HepG2 (cell line): ENCODE results near the gene ARL16. TPM values are rescaled to one million over a fixed set of nuclear protein-coding genes. Genes with fewer than 3 reads are reported as not detected.

Experiments used
- DMAP1 ChIP-seq: IDR thresholded peaks from 2 replicates; pipeline ENCODE4 v1.6.1; 2016
- EEA1 ChIP-seq: sonication (generic); formaldehyde crosslinking; IDR thresholded peaks from 2 replicates; pipeline ENCODE4 v1.5.1; 2020; ENCODE audit warnings: mild to moderate bottlenecking, missing genetic modification reagents, borderline replicate concordance
- EZH2 ChIP-seq: conservative IDR thresholded peaks from 2 replicates; pipeline ENCODE4 v1.6.1; 2012; ENCODE audit warnings: mild to moderate bottlenecking, low read depth, low read length, moderate library complexity
- GATA4 ChIP-seq: sonication (generic); IDR thresholded peaks from 2 replicates; pipeline ENCODE4 v1.6.1; 2016; ENCODE audit warnings: antibody characterized with exemption, low read depth, borderline replicate concordance
- HDAC2 ChIP-seq: sonication (generic); formaldehyde crosslinking; IDR thresholded peaks from 2 replicates; pipeline ENCODE4 v1.4.0; 2020; ENCODE audit warnings: missing genetic modification reagents
- HMGA1 ChIP-seq: sonication (generic); formaldehyde crosslinking; conservative IDR thresholded peaks from 2 replicates; pipeline ENCODE4 v1.4.0; 2020; ENCODE audit warnings: missing genetic modification reagents
- ISL2 ChIP-seq: sonication (generic); formaldehyde crosslinking; IDR thresholded peaks from 2 replicates; pipeline ENCODE4 v1.5.0; 2020; ENCODE audit warnings: missing genetic modification reagents
- ISX ChIP-seq: sonication (generic); formaldehyde crosslinking; conservative IDR thresholded peaks from 2 replicates; pipeline ENCODE4 v1.5.0; 2020; ENCODE audit warnings: missing genetic modification reagents
- PAX8 ChIP-seq: sonication (generic); formaldehyde crosslinking; IDR thresholded peaks from 2 replicates; pipeline ENCODE4 v1.8.0; 2022; ENCODE audit warnings: mild to moderate bottlenecking, missing genetic modification reagents, borderline replicate concordance
- RARA ChIP-seq: IDR thresholded peaks from 2 replicates; pipeline ENCODE4 v1.6.1; 2016; ENCODE audit warnings: missing genetic modification reagents, missing compliant biosample characterization
- SP4 ChIP-seq: sonication (generic); formaldehyde crosslinking; IDR thresholded peaks from 2 replicates; pipeline ENCODE4 v1.8.1; 2023; ENCODE audit warnings: mild to moderate bottlenecking, missing genetic modification reagents
- TOE1 ChIP-seq: sonication (generic); formaldehyde crosslinking; IDR thresholded peaks from 2 replicates; pipeline ENCODE4 v1.4.0; 2020; ENCODE audit warnings: mild to moderate bottlenecking, missing genetic modification reagents
- TOPORS ChIP-seq: sonication (generic); formaldehyde crosslinking; IDR thresholded peaks from 2 replicates; pipeline ENCODE4 v1.8.0; 2023; ENCODE audit warnings: mild to moderate bottlenecking, missing genetic modification reagents
- ZNF326 ChIP-seq: sonication (generic); formaldehyde crosslinking; IDR thresholded peaks from 2 replicates; pipeline ENCODE4 v1.4.0; 2020; ENCODE audit warnings: missing genetic modification reagents, borderline replicate concordance
- ZNF562 ChIP-seq: sonication (generic); formaldehyde crosslinking; IDR thresholded peaks from 2 replicates; pipeline ENCODE4 v1.8.0; 2022; ENCODE audit warnings: missing genetic modification reagents, borderline replicate concordance
- ZNF816 ChIP-seq: sonication (generic); formaldehyde crosslinking; IDR thresholded peaks from 2 replicates; pipeline ENCODE4 v1.8.0; 2022; ENCODE audit warnings: missing genetic modification reagents, mild to moderate bottlenecking, borderline replicate concordance
- ZSCAN30 ChIP-seq: sonication (generic); formaldehyde crosslinking; IDR thresholded peaks from 2 replicates; pipeline ENCODE4 v1.5.0; 2020; ENCODE audit warnings: mild to moderate bottlenecking, missing genetic modification reagents
- polyA plus RNA-seq, 8 experiments: library from polyadenylated mRNA; depleted of rRNA in 3 of 8; stranded (reverse) in 7 of 8; unstranded in 1 of 8; fragments of >200 nt; fragmentation: Illumina TruSeq in 4 of 8; extraction: Trizol in 4 of 8; gene quantifications; 2 replicates each; pipeline versions ENCODE4 v1.2.1 to v1.2.3, GENCODE V29; 2011 to 2016; ENCODE audit warnings: low read depth in 4 of 8, missing spikeins in 1 of 8, mixed read lengths in 1 of 8; ENCODE audit not compliant: insufficient read depth in 1 of 8
- total RNA-seq, 5 experiments: library from RNA; depleted of rRNA; stranded (reverse); fragments of >200 nt; fragmentation: Illumina TruSeq; extraction: Trizol; gene quantifications; 2 replicates each; pipeline ENCODE4 v1.2.3, GENCODE V29; 2016; ENCODE audit warnings: low read depth in 1 of 5
- TF ChIP-seq, protein P1 (sequence below): sonication (generic); formaldehyde crosslinking; IDR thresholded peaks from 2 replicates; pipeline ENCODE4 v1.4.0; 2020; ENCODE audit warnings: mild to moderate bottlenecking, low read depth, missing genetic modification reagents
- TF ChIP-seq, protein P2 (sequence below): sonication (generic); formaldehyde crosslinking; IDR thresholded peaks from 2 replicates; pipeline ENCODE4 v1.5.0; 2020; ENCODE audit warnings: missing genetic modification reagents
- TF ChIP-seq, protein P3 (sequence below): IDR thresholded peaks from 2 replicates; pipeline ENCODE4 v1.6.1; 2016; ENCODE audit warnings: missing biosample characterization, missing genetic modification reagents, low read depth
- TF ChIP-seq, protein P4 (sequence below): sonication (generic); formaldehyde crosslinking; IDR thresholded peaks from 2 replicates; pipeline ENCODE4 v1.5.1; 2020; ENCODE audit warnings: missing genetic modification reagents, mild to moderate bottlenecking, borderline replicate concordance
- TF ChIP-seq, protein P5 (sequence below): sonication (generic); formaldehyde crosslinking; IDR thresholded peaks from 2 replicates; pipeline ENCODE4 v1.9.0; 2021; ENCODE audit warnings: missing genetic modification reagents, mild to moderate bottlenecking, borderline replicate concordance
- TF ChIP-seq, protein P6 (sequence below): sonication (generic); formaldehyde crosslinking; IDR thresholded peaks from 2 replicates; pipeline ENCODE4 v1.5.0; 2020; ENCODE audit warnings: missing genetic modification reagents

Gene ARL16
- total and polyA plus RNA-seq, 2 of the 13 experiments (the other 11 are each of a cell fraction or from before 2014, with no cell fraction given): 20.8 to 30.8 TPM

DNA sequence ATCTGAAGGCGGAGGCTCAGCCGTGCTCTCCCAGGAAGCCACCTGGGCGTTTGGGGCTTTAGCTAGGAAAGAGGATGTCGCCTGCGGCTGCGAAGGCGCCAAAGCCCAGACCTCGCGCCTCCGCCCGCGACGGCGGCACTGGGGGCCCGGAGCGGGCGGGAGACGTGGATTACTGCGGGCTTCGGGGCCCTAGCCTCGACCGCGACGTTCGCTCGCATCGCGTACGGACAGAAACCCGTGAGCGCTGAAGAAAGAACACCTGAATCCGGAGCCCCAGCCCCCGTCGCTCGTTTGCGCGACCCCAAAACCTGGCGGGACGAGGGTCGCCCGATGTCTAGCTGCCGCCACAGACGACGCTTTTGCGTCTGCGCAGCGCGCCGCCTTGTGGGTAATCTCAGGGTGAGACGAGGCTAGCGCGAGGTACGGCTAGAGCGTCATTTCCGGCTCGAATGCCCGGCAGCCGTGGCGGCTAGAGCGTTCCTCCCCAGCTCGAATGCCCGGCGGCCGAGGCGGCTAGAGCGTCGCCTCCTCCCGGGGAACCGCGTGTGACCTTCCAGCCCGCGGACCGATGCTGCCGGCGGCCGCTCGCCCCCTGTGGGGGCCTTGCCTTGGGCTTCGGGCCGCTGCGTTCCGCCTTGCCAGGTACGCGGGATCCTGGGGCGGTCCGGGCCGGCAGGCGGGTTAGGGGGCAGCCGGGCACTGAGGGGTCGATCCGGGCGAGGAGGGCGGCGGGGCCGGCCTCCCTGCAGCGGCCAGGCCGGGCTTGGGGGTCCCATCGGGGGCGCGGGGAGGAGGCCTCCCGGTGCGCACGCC lies 19.5 kb upstream of the ARL16 start, which contains the start of gene MRPL12 (continued):
- TF ChIP-seq, protein P1, sequence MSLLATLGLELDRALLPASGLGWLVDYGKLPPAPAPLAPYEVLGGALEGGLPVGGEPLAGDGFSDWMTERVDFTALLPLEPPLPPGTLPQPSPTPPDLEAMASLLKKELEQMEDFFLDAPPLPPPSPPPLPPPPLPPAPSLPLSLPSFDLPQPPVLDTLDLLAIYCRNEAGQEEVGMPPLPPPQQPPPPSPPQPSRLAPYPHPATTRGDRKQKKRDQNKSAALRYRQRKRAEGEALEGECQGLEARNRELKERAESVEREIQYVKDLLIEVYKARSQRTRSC (CRISPR knock-in tag): peak; percentile 93; the same call in 1 of the 2 replicates
- TF ChIP-seq TOE1 (CRISPR knock-in tag) (peak; percentile 88; the same call in 1 of the 2 replicates), SP4 (CRISPR knock-in tag) (peak; percentile 81), EZH2 (no peak), GATA4 (peak; percentile 62; the same call in 1 of the 2 replicates), DMAP1 (CRISPR knock-in tag) (peak; percentile 98), ZNF816 (CRISPR knock-in tag) (peak; percentile 68; the same call in 1 of the 2 replicates), ZNF326 (CRISPR knock-in tag) (no peak), TOPORS (CRISPR knock-in tag) (peak; percentile 79; the same call in 1 of the 2 replicates), PAX8 (CRISPR knock-in tag) (peak; percentile 75; the same call in 1 of the 2 replicates), HDAC2 (CRISPR knock-in tag) (peak; percentile 92), EEA1 (no peak; the same call in 1 of the 2 replicates), ISX (CRISPR knock-in tag) (no peak), ISL2 (CRISPR knock-in tag) (peak; percentile 45), RARA (peak; percentile 62), ZSCAN30 (CRISPR knock-in tag) (0 out of 2 replicates have a peak, but pooled peaks have one; percentile 57), HMGA1 (CRISPR knock-in tag) (no peak), ZNF562 (peak; percentile 14; the same call in 1 of the 2 replicates)
- TF ChIP-seq, protein P2, sequence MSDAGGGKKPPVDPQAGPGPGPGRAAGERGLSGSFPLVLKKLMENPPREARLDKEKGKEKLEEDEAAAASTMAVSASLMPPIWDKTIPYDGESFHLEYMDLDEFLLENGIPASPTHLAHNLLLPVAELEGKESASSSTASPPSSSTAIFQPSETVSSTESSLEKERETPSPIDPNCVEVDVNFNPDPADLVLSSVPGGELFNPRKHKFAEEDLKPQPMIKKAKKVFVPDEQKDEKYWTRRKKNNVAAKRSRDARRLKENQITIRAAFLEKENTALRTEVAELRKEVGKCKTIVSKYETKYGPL (CRISPR knock-in tag): peak; percentile 33; the same call in 1 of the 2 replicates
- TF ChIP-seq, protein P3, sequence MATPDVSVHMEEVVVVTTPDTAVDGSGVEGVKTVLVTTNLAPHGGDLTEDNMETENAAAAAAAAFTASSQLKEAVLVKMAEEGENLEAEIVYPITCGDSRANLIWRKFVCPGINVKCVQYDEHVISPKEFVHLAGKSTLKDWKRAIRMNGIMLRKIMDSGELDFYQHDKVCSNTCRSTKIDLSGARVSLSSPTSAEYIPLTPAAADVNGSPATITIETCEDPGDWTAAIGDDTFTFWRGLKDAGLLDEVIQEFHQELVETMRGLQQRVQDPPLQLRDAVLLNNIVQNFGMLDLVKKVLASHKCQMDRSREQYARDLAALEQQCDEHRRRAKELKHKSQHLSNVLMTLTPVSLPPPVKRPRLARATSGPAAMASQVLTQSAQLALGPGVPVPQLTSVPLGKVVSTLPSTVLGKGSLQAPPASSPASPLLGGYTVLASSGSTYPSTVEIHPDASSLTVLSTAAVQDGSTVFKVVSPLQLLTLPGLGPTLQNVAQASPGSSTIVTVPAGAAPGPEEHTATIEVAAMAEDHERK: peak; percentile 67
- TF ChIP-seq, protein P4, sequence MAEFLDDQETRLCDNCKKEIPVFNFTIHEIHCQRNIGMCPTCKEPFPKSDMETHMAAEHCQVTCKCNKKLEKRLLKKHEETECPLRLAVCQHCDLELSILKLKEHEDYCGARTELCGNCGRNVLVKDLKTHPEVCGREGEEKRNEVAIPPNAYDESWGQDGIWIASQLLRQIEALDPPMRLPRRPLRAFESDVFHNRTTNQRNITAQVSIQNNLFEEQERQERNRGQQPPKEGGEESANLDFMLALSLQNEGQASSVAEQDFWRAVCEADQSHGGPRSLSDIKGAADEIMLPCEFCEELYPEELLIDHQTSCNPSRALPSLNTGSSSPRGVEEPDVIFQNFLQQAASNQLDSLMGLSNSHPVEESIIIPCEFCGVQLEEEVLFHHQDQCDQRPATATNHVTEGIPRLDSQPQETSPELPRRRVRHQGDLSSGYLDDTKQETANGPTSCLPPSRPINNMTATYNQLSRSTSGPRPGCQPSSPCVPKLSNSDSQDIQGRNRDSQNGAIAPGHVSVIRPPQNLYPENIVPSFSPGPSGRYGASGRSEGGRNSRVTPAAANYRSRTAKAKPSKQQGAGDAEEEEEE: no peak
- TF ChIP-seq, protein P5, sequence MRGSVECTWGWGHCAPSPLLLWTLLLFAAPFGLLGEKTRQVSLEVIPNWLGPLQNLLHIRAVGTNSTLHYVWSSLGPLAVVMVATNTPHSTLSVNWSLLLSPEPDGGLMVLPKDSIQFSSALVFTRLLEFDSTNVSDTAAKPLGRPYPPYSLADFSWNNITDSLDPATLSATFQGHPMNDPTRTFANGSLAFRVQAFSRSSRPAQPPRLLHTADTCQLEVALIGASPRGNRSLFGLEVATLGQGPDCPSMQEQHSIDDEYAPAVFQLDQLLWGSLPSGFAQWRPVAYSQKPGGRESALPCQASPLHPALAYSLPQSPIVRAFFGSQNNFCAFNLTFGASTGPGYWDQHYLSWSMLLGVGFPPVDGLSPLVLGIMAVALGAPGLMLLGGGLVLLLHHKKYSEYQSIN: no peak
- TF ChIP-seq, protein P6, sequence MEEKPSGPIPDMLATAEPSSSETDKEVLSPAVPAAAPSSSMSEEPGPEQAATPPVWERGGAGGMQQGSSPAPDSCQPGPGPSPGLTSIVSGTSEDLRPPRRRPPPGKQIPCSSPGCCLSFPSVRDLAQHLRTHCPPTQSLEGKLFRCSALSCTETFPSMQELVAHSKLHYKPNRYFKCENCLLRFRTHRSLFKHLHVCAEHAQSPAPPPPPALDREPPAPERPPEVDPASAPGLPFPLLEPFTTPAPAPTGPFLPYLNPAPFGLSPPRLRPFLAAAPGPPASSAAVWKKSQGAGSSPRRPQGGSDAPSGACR (CRISPR knock-in tag): peak; percentile 96
